WTC11 (cell line): ENCODE results near the gene UBLCP1. TPM values are rescaled to one million over a fixed set of nuclear protein-coding genes. Genes with fewer than 3 reads are reported as not detected.

Source experiments
- ATAC-seq: fragments of 200-7000 bp; cut with Tn5 transposase; 2 replicates; pipeline ENCODE4 v1.10.0; 2021; ENCODE audit warnings: mild to moderate bottlenecking, moderate library complexity
- CTCF ChIA-PET: fragments of 300-600 bp; sonication (Branson Sonifier 250); formaldehyde crosslinking; loops from one replicate; lab custom pipeline; 2021; ENCODE audit warnings: antibody characterized with exemption; lab: Charles Lee
- POLR2A ChIA-PET: fragments of 350-600 bp; sonication (Branson Sonifier 250); formaldehyde crosslinking; loops from one replicate; lab custom pipeline; 2021; ENCODE audit warnings: antibody characterized with exemption; lab: Charles Lee
- DNase-seq: peaks from one replicate; pipeline ENCODE4 v3.0.0; 2021; ENCODE audit warnings: low spot score
- H3K27ac Mint-ChIP-seq: 2 replicates; pipeline ENCODE4 v1.8.0; 2021; ENCODE audit warnings: mixed read lengths
- H3K27me3 Mint-ChIP-seq: 2 replicates; pipeline ENCODE4 v1.8.0; 2021; ENCODE audit warnings: low read depth, mild to moderate bottlenecking, moderate library complexity, mixed read lengths
- H3K36me3 Mint-ChIP-seq: 2 replicates; pipeline ENCODE4 v1.8.0; 2021; ENCODE audit warnings: mixed read lengths
- H3K4me1 Mint-ChIP-seq: 2 replicates; pipeline ENCODE4 v1.8.0; 2022; ENCODE audit warnings: mixed read lengths
- H3K4me3 Mint-ChIP-seq: 2 replicates; pipeline ENCODE4 v1.8.0; 2021; ENCODE audit warnings: mild to moderate bottlenecking, moderate library complexity, mixed read lengths
- H3K9me3 Mint-ChIP-seq: 2 replicates; pipeline ENCODE4 v1.8.0; 2021; ENCODE audit warnings: mixed read lengths
- AR ChIP-seq: fragments of 250-450 bp; sonication (Bioruptor Pico); IDR thresholded peaks from 2 replicates; pipeline ENCODE4 v1.9.0; 2021; ENCODE audit warnings: mild to moderate bottlenecking
- CBFB ChIP-seq: sonication (generic); formaldehyde crosslinking; IDR thresholded peaks from 2 replicates; pipeline ENCODE4 v1.8.1; 2022; ENCODE audit warnings: mild to moderate bottlenecking, low read depth, missing genetic modification reagents
- CTCF ChIP-seq: fragments of 200-600 bp; IDR thresholded peaks from 2 replicates; pipeline ENCODE4 v1.8.0; 2022; ENCODE audit warnings: antibody characterized with exemption
- EMX1 ChIP-seq: fragments of 250-450 bp; sonication (Bioruptor Pico); IDR thresholded peaks from 2 replicates; pipeline ENCODE4 v1.8.0; 2021; ENCODE audit warnings: mild to moderate bottlenecking
- ETV6 ChIP-seq: sonication (generic); formaldehyde crosslinking; IDR thresholded peaks from 2 replicates; pipeline ENCODE4 v1.8.1; 2022; ENCODE audit warnings: mild to moderate bottlenecking, missing genetic modification reagents
- FOXP1 ChIP-seq: sonication (generic); formaldehyde crosslinking; IDR thresholded peaks from 2 replicates; pipeline ENCODE4 v1.8.0; 2022; ENCODE audit warnings: missing genetic modification reagents, mild to moderate bottlenecking, moderate library complexity, borderline replicate concordance
- GTF2I ChIP-seq: fragments of 250-450 bp; sonication (Bioruptor Pico); conservative IDR thresholded peaks from 2 replicates; pipeline ENCODE4 v1.4.0; 2021; ENCODE audit warnings: mild to moderate bottlenecking
- JAZF1 ChIP-seq: fragments of 250-450 bp; sonication (Bioruptor Pico); IDR thresholded peaks from 2 replicates; pipeline ENCODE4 v1.9.0; 2021; ENCODE audit warnings: moderate library complexity, mild to moderate bottlenecking, inconsistent platforms
- NR3C1 ChIP-seq: sonication (generic); formaldehyde crosslinking; conservative IDR thresholded peaks from 2 replicates; pipeline ENCODE4 v1.8.1; 2023; ENCODE audit warnings: low read depth, mild to moderate bottlenecking, missing genetic modification reagents
- SMAD3 ChIP-seq: sonication (generic); formaldehyde crosslinking; IDR thresholded peaks from 2 replicates; pipeline ENCODE4 v1.8.0; 2022; ENCODE audit warnings: missing genetic modification reagents, mild to moderate bottlenecking, borderline replicate concordance
- TCF7 ChIP-seq: sonication (generic); formaldehyde crosslinking; IDR thresholded peaks from 2 replicates; pipeline ENCODE4 v1.8.0; 2022; ENCODE audit warnings: mild to moderate bottlenecking, low read depth, missing genetic modification reagents, moderate library complexity
- ZBTB43 ChIP-seq: sonication (generic); formaldehyde crosslinking; IDR thresholded peaks from 2 replicates; pipeline ENCODE4 v1.8.1; 2023; ENCODE audit warnings: mild to moderate bottlenecking, missing genetic modification reagents
- ZNF423 ChIP-seq: fragments of 250-450 bp; sonication (Bioruptor Pico); IDR thresholded peaks from 2 replicates; pipeline ENCODE4 v2.1.2; 2022; ENCODE audit warnings: mild to moderate bottlenecking, moderate library complexity
- total RNA-seq: library from RNA; stranded (reverse); gene quantifications from 3 replicates; pipeline ENCODE4 v1.2.3, GENCODE V29; 2021
- TF ChIP-seq, protein P1 (sequence below): sonication (generic); formaldehyde crosslinking; IDR thresholded peaks from 2 replicates; pipeline ENCODE4 v1.8.0; 2023; ENCODE audit warnings: missing genetic modification reagents
- TF ChIP-seq, protein P2 (sequence below): sonication (generic); formaldehyde crosslinking; IDR thresholded peaks from 2 replicates; pipeline ENCODE4 v1.8.0; 2022; ENCODE audit warnings: mild to moderate bottlenecking, missing genetic modification reagents

The UBLCP1 gene
- total RNA-seq, 1 experiment from 2014 or later, result 31.0 TPM

DNA sequence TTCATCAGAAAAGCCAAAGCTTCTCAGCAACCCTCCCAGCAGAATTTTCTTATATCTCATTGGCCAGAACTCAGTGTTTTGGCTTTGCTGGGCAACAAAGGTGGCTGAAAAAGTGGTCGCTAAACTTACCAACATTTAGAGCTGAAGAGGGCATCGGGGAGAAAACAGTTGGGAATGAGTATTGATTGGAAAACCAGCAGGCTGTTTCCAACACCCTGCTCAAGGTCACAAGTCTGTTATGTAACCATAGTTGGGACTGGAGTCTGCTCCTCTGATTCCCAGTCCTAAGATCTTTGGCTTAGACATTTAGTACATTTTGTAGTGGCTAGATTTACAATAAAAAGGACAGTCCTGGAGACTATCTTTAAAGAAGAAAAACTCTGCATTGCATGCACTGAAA lies 50.1 kb downstream of the UBLCP1 start:
- no peak for TF ChIP-seq TCF7
- no peak for TF ChIP-seq SMAD3 (CRISPR knock-in tag)
- TF ChIP-seq FOXP1 (CRISPR knock-in tag), result no peak
- no peak for TF ChIP-seq ZNF423
- TF ChIP-seq EMX1 (CRISPR knock-in tag), result no peak
- TF ChIP-seq, protein P1, sequence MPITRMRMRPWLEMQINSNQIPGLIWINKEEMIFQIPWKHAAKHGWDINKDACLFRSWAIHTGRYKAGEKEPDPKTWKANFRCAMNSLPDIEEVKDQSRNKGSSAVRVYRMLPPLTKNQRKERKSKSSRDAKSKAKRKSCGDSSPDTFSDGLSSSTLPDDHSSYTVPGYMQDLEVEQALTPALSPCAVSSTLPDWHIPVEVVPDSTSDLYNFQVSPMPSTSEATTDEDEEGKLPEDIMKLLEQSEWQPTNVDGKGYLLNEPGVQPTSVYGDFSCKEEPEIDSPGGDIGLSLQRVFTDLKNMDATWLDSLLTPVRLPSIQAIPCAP (CRISPR knock-in tag), result no peak
- TF ChIP-seq, protein P2, sequence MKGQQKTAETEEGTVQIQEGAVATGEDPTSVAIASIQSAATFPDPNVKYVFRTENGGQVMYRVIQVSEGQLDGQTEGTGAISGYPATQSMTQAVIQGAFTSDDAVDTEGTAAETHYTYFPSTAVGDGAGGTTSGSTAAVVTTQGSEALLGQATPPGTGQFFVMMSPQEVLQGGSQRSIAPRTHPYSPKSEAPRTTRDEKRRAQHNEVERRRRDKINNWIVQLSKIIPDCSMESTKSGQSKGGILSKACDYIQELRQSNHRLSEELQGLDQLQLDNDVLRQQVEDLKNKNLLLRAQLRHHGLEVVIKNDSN, result no peak
- TF ChIP-seq GTF2I (CRISPR knock-in tag), result no peak
- no peak for TF ChIP-seq AR (CRISPR knock-in tag)
- TF ChIP-seq JAZF1 (CRISPR knock-in tag), result no peak
- TF ChIP-seq ZBTB43 (CRISPR knock-in tag), result no peak
- no peak for TF ChIP-seq ETV6 (CRISPR knock-in tag)
- no peak for TF ChIP-seq NR3C1 (CRISPR knock-in tag)
- H3K36me3 Mint-ChIP-seq, result no peaks in the 10 kb centered on the region
- no peak overlapping the region for H3K27ac Mint-ChIP-seq
- peaks cover 13% of the 10 kb centered on the region for H3K4me1 Mint-ChIP-seq
- peaks cover 33% of the 10 kb centered on the region for H3K27me3 Mint-ChIP-seq
- no peaks in the 10 kb centered on the region for H3K9me3 Mint-ChIP-seq
- no peak overlapping the region for H3K4me3 Mint-ChIP-seq
- DNase-seq (no peak), ATAC-seq (no peak)
- ChIA-PET POLR2A (no interaction called here), CTCF (no interaction called here)

DNA sequence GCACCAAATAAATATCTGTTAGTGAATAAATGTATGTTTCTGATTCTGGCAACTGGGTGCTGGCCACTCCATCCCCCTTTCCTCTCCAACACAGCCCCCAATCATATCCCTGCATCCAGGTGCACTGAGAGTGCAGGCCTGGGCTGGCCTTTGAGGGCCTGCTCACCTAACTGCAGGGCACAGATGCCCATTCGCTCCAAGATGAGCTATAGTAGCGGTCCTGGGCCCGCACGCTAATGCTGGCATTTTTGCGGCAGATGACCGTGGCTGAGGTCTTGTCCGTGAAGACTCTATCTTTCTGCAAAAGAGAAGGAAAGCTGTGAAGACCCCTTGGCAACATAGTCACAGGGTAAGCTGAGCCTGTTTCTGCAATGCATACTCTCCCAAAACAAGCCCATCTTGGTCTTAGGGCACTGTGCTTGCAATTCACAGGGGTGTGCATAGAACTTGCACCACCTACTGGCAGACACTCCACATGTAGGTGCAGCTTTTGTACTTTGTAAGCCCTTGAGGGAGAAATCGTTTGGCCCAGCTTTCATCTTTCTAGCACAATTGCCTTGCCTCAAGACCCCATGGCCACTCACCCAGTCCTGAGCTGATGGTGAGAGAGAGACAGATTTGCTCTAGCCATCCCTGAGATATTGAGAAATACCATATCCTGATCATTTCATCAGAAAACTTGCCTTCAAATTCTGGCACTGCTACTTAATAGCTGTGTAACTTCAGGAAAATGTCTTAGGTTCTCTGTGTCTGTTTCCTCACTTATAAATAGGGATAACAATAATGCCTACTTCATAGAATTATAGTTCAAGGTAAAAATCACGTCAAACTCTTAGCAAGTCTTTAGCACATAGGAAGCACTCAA lies 53.7 kb downstream of the UBLCP1 start:
- no peaks in the 10 kb centered on the region for H3K36me3 Mint-ChIP-seq
- no peaks in the 10 kb centered on the region for H3K4me1 Mint-ChIP-seq
- H3K4me3 Mint-ChIP-seq, result no peak overlapping the region
- DNase-seq (peak; percentile 46), ATAC-seq (peak; percentile 96)
- H3K27ac Mint-ChIP-seq, result no peak overlapping the region
- no peaks in the 10 kb centered on the region for H3K9me3 Mint-ChIP-seq
- peaks cover 2% of the 10 kb centered on the region for H3K27me3 Mint-ChIP-seq
- ChIA-PET CTCF (interaction anchor here (1.0 to 4.9 kb wide), 15 partner anchors 10 to 670 kb away, joined by 3 to 62 read pairs (median 5); no protein-coding TSS in a partner anchor), POLR2A (no interaction called here)
- TF ChIP-seq CBFB (CRISPR knock-in tag), result no peak
- 0 out of 2 replicates have a peak, but pooled peaks have one; percentile 29 for TF ChIP-seq CTCF
